Subcutaneous abdominal adipose tissue (tissue), 5 donors: Measurements from ENCODE around the gene SLFNL1.

Source experiments
- H3K27ac ChIP-seq: one replicate; pipeline ENCODE4 v1.7.0; 2013; ENCODE audit warnings: low read depth, mild to moderate bottlenecking, inconsistent platforms, low read length, moderate library complexity
- H3K27me3 ChIP-seq, 5 donors: one replicate each; pipeline ENCODE4 v1.7.0; 2013; ENCODE audit warnings: low read length in 5 of 5, inconsistent platforms in 1 of 5; ENCODE audit not compliant: control insufficient read depth in 5 of 5, insufficient read depth in 4 of 5
- H3K36me3 ChIP-seq, 5 donors: one replicate each; pipeline ENCODE4 v1.7.0; 2013; ENCODE audit warnings: low read length in 5 of 5; ENCODE audit not compliant: control insufficient read depth in 5 of 5, insufficient read depth in 5 of 5
- H3K4me1 ChIP-seq, 5 donors: one replicate each; pipeline ENCODE4 v1.7.0; 2013; ENCODE audit warnings: low read length in 5 of 5, mild to moderate bottlenecking in 3 of 5, moderate library complexity in 1 of 5; ENCODE audit not compliant: control insufficient read depth in 5 of 5, insufficient read depth in 5 of 5
- H3K4me3 ChIP-seq, 5 donors: one replicate each; pipeline ENCODE4 v1.7.0; 2013; ENCODE audit warnings: low read length in 5 of 5, low read depth in 1 of 5
- H3K9ac ChIP-seq, 5 donors: one replicate each; pipeline ENCODE4 v1.7.0; 2013; ENCODE audit warnings: low read length in 5 of 5, mild to moderate bottlenecking in 4 of 5, moderate library complexity in 3 of 5
- H3K9me3 ChIP-seq, 5 donors: one replicate each; pipeline ENCODE4 v1.7.0; 2013; ENCODE audit warnings: low read length in 5 of 5; ENCODE audit not compliant: control insufficient read depth in 5 of 5
- donor health status: healthy.
- donor health status: healthy.
- donor health status: healthy.
- donor health status: healthy.
- donor health status: healthy.

Gene SLFNL1

DNA sequence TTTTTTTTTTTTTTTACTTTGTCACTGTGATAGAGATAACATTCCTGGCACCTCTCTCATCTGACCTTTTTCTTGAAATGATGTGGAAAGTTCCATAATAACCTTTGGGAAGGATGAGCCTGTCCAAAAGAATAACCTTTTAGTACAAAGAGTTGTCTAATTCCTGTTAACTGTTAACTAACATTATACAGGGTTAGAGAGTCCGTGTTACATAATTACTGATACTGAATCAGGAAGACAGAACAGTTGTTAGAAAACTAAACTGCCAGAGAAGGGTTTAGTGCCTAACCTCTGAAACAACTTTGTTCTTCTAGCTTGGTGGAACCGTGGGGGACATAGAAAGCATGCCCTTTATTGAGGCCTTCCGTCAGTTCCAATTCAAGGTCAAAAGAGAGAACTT lies 33.2 kb downstream of the SLFNL1 start:
- Histone ChIP-seq H3K36me3 (peaks cover 24 to 71% (median 54%) of the 10 kb centered on the region in 5 donors), H3K27me3 (no peaks in the 10 kb centered on the region), H3K4me3 (no peak overlapping the region), H3K9me3 (no peaks in the 10 kb centered on the region), H3K4me1 (no peaks in the 10 kb centered on the region), H3K27ac (no peak overlapping the region), H3K9ac (no peak overlapping the region)

DNA sequence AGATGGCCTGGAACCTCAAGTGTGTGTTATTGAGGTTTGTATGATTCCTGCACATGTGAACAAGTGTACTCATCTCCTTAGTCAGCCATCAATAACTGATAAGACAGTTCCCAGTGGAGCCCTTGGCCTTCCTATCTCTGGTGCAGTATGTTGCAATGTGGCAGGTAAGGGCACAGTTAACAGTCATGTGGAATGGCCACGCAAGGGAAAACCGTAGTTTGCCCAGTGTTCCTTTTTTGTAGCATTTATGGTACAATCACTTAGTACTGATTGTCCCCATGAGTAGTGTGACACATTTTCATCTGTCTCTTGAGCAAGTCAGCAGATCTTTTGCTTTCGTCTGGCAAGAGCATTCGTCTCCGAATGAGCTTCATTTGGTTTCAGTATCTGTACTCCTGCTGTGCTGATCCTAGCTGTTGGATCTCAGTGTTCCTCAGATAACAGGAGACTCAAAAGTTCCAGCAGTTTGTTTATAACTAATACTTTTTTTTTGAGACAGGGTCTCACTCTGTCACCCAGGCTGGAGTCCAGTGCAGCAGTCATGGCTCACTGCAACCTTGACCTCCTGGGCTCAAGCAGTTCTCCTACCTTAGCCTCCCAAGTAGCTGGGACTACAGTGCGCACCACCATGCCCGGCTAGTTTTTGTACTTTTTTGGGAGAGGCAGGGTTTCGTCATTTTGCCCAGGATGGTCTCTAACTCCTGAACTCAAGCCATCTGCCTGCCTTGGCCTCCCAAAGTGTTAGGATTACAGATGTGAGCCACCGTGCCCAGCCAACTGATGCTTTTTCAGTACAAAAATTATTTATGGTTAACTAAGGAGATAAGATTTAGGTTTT lies 33.9 kb downstream of the SLFNL1 start:
- no peak overlapping the region for H3K27ac ChIP-seq
- H3K36me3 ChIP-seq = peaks cover 24 to 71% (median 53%) of the 10 kb centered on the region in 5 donors
- H3K9ac ChIP-seq = no peak overlapping the region
- no peak overlapping the region for H3K4me3 ChIP-seq
- no peaks in the 10 kb centered on the region for H3K9me3 ChIP-seq
- H3K27me3 ChIP-seq = no peaks in the 10 kb centered on the region
- H3K4me1 ChIP-seq = no peaks in the 10 kb centered on the region

DNA sequence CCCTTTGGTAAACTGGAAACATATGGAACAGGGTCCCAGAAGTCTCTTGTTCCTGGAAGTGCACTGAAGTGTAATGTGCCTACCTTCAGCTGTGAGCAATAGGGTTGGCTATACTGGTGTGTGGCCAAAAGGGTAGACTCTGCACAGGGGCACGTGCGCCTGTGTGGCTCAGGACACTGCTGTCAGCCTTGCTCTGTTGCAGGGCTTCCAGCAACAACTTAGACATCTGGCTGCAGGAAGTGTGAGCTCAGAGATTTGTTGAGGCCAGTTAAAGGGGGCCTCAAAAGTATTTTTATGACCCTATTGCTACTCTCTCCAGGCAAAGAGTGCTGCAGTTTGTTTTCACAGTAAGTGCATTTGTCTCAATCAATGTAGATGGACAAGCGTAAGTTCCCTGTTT lies 34.6 kb downstream of the SLFNL1 start:
- no peaks in the 10 kb centered on the region for H3K27me3 ChIP-seq
- no peak overlapping the region for H3K9ac ChIP-seq
- H3K9me3 ChIP-seq = no peaks in the 10 kb centered on the region
- H3K27ac ChIP-seq = no peak overlapping the region
- no peak overlapping the region for H3K4me3 ChIP-seq
- H3K4me1 ChIP-seq = peaks cover 0 to 2% (median under 1%) of the 10 kb centered on the region in 5 donors
- peaks cover 24 to 67% (median 48%) of the 10 kb centered on the region in 5 donors for H3K36me3 ChIP-seq

DNA sequence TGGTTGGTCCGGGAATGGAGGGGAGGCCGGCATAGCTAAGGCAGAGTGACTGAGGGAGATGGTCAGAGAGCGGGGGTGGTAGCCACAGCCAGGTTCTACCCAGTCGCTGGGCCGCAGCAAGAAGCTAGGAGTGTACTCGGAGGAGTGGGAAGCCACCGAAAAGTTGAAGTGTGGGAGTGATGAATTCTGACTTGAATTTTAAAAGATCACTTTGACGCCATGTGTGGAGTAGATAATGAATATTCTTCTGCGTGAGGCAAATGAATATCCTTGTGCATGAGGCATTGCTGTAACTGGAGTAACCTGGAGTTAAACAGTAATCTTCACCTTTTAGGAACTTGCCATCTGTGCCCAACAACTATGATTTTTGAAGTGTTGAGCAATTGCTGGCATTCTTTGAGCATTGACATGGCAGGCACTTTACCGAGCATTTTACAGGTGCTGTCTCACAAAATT lies 35.2 kb downstream of the SLFNL1 start:
- Histone ChIP-seq H3K4me1 (peaks cover 0 to 8% (median 5%) of the 10 kb centered on the region in 5 donors), H3K36me3 (peaks cover 21 to 61% (median 42%) of the 10 kb centered on the region in 5 donors), H3K27ac (no peak overlapping the region)

DNA sequence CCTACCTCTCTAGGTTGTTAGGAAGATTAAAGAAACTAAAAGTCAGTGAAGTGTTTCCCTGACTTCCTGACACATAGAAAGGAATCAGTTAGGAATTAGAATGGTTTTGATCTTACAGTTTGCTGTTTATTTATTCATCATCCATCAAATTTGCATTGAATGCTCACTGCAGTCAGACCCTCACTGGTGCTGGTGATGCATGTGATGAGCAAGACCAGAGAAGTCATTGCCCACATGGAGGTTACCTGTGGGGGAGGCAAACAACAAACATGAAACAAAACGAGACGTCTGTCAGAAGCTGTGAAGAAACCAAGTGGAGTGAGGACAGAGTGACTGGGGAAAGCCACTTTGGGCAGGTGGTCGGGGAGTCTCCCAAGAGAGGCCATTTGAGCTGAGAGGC lies 35.6 kb downstream of the SLFNL1 start:
- H3K27ac ChIP-seq = no peak overlapping the region
- H3K36me3 ChIP-seq = peaks cover 16 to 56% (median 39%) of the 10 kb centered on the region in 5 donors
- H3K9ac ChIP-seq = no peak overlapping the region
- no peaks in the 10 kb centered on the region for H3K9me3 ChIP-seq
- no peak overlapping the region for H3K4me3 ChIP-seq
- no peaks in the 10 kb centered on the region for H3K27me3 ChIP-seq
- H3K4me1 ChIP-seq = peaks cover 0 to 13% (median 10%) of the 10 kb centered on the region in 5 donors

More for the DNA sequence above, 35.2 kb downstream of the SLFNL1 start:
- Histone ChIP-seq H3K9ac (no peak overlapping the region), H3K4me3 (no peak overlapping the region), H3K27me3 (no peaks in the 10 kb centered on the region), H3K9me3 (no peaks in the 10 kb centered on the region)

DNA sequence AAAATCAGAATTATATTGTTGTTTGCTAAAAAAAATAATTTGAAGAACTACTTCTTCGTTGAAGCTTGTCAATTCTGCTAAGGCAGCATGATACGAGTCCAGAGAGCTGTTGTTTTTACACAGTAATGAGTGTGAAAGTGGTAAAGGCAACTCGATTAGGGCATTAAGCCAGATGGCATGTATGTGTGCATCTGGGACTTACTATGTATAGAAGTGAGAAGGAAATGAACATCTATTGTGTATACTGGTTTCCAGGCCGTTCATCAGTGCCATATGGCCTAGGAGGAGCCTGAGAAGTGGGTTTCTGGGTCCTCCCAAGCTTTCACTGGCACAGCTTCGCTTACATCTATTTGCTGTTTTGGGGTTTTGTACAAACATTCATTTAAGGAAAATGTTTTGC lies 36.4 kb downstream of the SLFNL1 start:
- Histone ChIP-seq H3K4me3 (no peak overlapping the region), H3K9ac (no peak overlapping the region), H3K36me3 (peaks cover 14 to 51% (median 32%) of the 10 kb centered on the region in 5 donors), H3K27me3 (no peaks in the 10 kb centered on the region), H3K27ac (no peak overlapping the region), H3K9me3 (no peaks in the 10 kb centered on the region), H3K4me1 (peaks cover 2 to 20% (median 17%) of the 10 kb centered on the region in 5 donors)

DNA sequence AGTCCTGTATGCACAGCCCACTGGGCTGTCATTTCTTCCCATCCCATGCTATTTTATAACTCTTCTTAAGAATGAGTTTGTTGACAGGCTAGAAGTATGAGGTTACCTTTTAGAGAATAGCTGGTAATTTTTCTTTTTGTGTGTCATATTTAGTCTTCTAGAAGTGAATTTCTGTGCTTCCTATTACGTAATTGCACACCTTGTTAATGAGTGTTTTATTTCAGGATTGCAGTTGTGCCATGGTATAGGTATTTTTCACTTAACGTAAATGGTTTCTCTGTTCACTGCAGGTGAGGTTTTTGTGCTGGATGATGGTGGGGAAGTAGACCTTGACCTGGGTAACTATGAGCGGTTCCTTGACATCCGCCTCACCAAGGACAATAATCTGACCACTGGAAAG lies 37.0 kb downstream of the SLFNL1 start:
- Histone ChIP-seq H3K27me3 (no peaks in the 10 kb centered on the region), H3K9me3 (no peaks in the 10 kb centered on the region), H3K36me3 (peaks cover 11 to 50% (median 30%) of the 10 kb centered on the region in 5 donors), H3K4me1 (peaks cover 2 to 21% (median 18%) of the 10 kb centered on the region in 5 donors), H3K27ac (no peak overlapping the region), H3K4me3 (no peak overlapping the region), H3K9ac (no peak overlapping the region)

DNA sequence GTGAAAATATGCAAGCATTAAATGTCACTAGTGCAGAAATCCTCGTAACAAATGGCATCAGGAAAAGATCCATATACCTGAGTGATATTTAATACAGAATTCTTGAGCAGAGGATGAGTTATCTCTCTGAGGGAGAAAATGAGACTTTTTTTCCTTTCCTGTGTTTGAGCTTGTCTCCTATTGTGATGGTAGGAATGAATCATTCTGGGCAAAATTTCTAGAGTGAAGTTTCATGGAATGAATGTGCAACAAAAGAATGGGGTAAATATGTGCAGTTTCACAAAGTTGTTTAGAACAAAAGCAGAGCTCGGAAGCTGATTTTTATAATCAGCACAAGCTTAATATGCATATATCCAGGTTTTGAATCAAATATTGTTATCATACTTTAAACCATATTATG lies 37.5 kb downstream of the SLFNL1 start:
- Histone ChIP-seq H3K9me3 (no peaks in the 10 kb centered on the region), H3K27me3 (no peaks in the 10 kb centered on the region), H3K9ac (no peak overlapping the region), H3K4me3 (no peak overlapping the region), H3K4me1 (peaks cover 2 to 26% (median 20%) of the 10 kb centered on the region in 5 donors), H3K27ac (no peak overlapping the region), H3K36me3 (peaks cover 11 to 45% (median 26%) of the 10 kb centered on the region in 5 donors)

DNA sequence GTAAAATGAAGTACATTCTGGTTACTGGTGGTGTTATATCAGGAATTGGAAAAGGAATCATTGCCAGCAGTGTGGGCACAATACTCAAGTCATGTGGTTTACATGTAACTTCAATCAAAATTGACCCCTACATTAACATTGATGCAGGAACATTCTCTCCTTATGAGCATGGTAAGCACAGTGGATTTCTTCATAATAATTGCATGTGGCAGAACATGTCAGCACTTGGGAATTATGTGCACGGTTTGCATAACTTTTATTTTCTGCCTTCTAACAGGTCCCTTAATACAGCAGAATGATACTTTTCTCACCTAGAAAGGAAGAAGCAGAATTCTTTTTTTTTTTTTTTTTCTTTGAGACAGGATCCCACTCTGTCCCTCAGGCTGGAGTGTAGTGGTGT lies 38.2 kb downstream of the SLFNL1 start:
- H3K36me3 ChIP-seq = peaks cover 7 to 38% (median 23%) of the 10 kb centered on the region in 5 donors
- no peak overlapping the region for H3K9ac ChIP-seq
- peaks cover 2 to 29% (median 23%) of the 10 kb centered on the region in 5 donors for H3K4me1 ChIP-seq
- no peak overlapping the region for H3K27ac ChIP-seq
- no peaks in the 10 kb centered on the region for H3K27me3 ChIP-seq
- no peaks in the 10 kb centered on the region for H3K9me3 ChIP-seq
- H3K4me3 ChIP-seq = no peak overlapping the region

DNA sequence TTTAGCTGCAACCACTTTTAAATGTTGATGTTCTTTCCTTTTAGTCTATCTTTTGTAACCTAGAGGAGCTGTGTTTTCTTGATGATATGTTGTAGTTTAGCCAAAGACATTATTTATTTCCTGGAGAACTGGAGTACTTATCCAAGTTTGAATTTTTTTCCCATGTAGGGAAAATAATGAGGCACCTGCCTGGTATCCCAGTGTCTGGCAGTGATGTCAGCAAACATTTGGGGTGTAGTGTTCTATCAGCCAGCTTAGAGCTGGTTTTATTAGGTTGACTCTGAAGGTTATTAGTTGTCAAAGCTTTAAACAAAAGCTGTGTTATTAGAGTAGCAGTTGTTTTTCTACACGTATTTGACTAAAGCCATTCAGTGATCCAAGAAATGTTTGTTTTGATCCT lies 38.8 kb downstream of the SLFNL1 start:
- no peaks in the 10 kb centered on the region for H3K9me3 ChIP-seq
- no peaks in the 10 kb centered on the region for H3K27me3 ChIP-seq
- peaks cover 6 to 32% (median 21%) of the 10 kb centered on the region in 5 donors for H3K36me3 ChIP-seq
- H3K9ac ChIP-seq = no peak overlapping the region
- peaks cover 2 to 29% (median 23%) of the 10 kb centered on the region in 5 donors for H3K4me1 ChIP-seq
- H3K27ac ChIP-seq = no peak overlapping the region
- no peak overlapping the region for H3K4me3 ChIP-seq
